T-helper 9 cell (primary cell): ENCODE results near the gene MDM2.
"Not testable (repeated sequence)": the region's sequence is repeated elsewhere in the genome, so short reads cannot be mapped to it uniquely, and the experiment has no call there.

Experiments
- DNase-seq: peaks from one replicate; pipeline ENCODE4 v3.0.0-alpha.2; 2020

Gene MDM2

GRCh38 chr12:68828672-68829068, 20.7 kb downstream of the MDM2 start:
- DNase-seq = no peak

GRCh38 chr12:68831272-68831671, 23.3 kb downstream of the MDM2 start:
- no peak for DNase-seq

GRCh38 chr12:68831751-68832503, 23.9 kb downstream of the MDM2 start:
- no peak for DNase-seq

- no peak for DNase-seq
Measured at GRCh38 chr12:68832504-68832867, 24.5 kb downstream of the MDM2 start.

- DNase-seq = no peak
Measured at GRCh38 chr12:68833508-68833907, 25.5 kb downstream of the MDM2 start.

GRCh38 chr12:68835333-68835908, 27.4 kb downstream of the MDM2 start:
- no peak for DNase-seq

GRCh38 chr12:68837215-68837614, 29.2 kb downstream of the MDM2 start:
- DNase-seq = no peak

- no peak for DNase-seq
Measured at GRCh38 chr12:68838046-68838886, 30.3 kb downstream of the MDM2 start.

GRCh38 chr12:68839183-68840147, 31.5 kb downstream of the MDM2 start:
- no peak for DNase-seq

- DNase-seq = not testable (repeated sequence)
Measured at GRCh38 chr12:68841175-68841574, 33.2 kb downstream of the MDM2 start.

GRCh38 chr12:68841717-68842116, 33.7 kb downstream of the MDM2 start:
- DNase-seq = no peak

- DNase-seq = no peak
Measured at GRCh38 chr12:68842123-68842522, 34.1 kb downstream of the MDM2 start.

- DNase-seq = no peak
Measured at GRCh38 chr12:68842784-68843567, 35.0 kb downstream of the MDM2 start.

GRCh38 chr12:68844318-68844745, 36.4 kb downstream of the MDM2 start:
- no peak for DNase-seq

- no peak for DNase-seq
Measured at GRCh38 chr12:68844788-68845695, 37.1 kb downstream of the MDM2 start.

GRCh38 chr12:68846811-68847210, 38.8 kb downstream of the MDM2 start:
- no peak for DNase-seq

GRCh38 chr12:68850390-68850789, 42.4 kb downstream of the MDM2 start:
- no peak for DNase-seq

GRCh38 chr12:68851592-68852306, 43.8 kb downstream of the MDM2 start:
- DNase-seq = no peak

- DNase-seq = no peak
Measured at GRCh38 chr12:68853396-68854077, 45.6 kb downstream of the MDM2 start.
